Upper lobe of right lung (tissue), 1 donor: ENCODE data around the gene TPST2. TPM values are rescaled to one million over a fixed set of nuclear protein-coding genes. Genes with fewer than 3 reads are reported as not detected.

Experiments
- ATAC-seq: fragments of 200-7000 bp; cut with Tn5 transposase; one replicate; pipeline ENCODE4 v1.9.1; 2020; ENCODE audit warnings: mild to moderate bottlenecking, moderate library complexity
- DNase-seq: peaks from one replicate; pipeline ENCODE4 v3.0.0-alpha.2; 2020
- H3K27ac ChIP-seq: fragments of 200-600 bp; one replicate; pipeline ENCODE4 v1.8.0; 2022
- H3K27me3 ChIP-seq: fragments of 200-600 bp; one replicate; pipeline ENCODE4 v1.8.0; 2022; ENCODE audit warnings: mild to moderate bottlenecking
- H3K36me3 ChIP-seq: fragments of 200-600 bp; one replicate; pipeline ENCODE4 v1.8.0; 2022
- H3K4me1 ChIP-seq: fragments of 200-600 bp; one replicate; pipeline ENCODE4 v1.8.0; 2022
- H3K4me3 ChIP-seq: fragments of 200-600 bp; one replicate; pipeline ENCODE4 v1.8.0; 2022; ENCODE audit warnings: mild to moderate bottlenecking
- H3K9me3 ChIP-seq: fragments of 200-600 bp; one replicate; pipeline ENCODE4 v1.8.0; 2022
- intact Hi-C: fragments of 100-400 bp; cut with DNase I; formaldehyde crosslinking; loops from one replicate; pipeline ENCODE4 v1.11.0; 2022
- total RNA-seq: library from RNA; stranded (reverse); fragmentation: NEBNext Ultra II Directional; extraction: Animal tissue kit (Norgen Biotek cat#: 25700); gene quantifications from one replicate; pipeline ENCODE4 v1.2.1, GENCODE V29; 2021
- TF ChIP-seq, protein P1 (sequence below): fragments of 200-600 bp; IDR thresholded peaks from one replicate; pipeline ENCODE4 v1.8.0; 2022; ENCODE audit warnings: antibody characterized with exemption
- donor health status: DM: no; HTN: yes; CAD: no; lungs with severe emphysema.

The TPST2 gene
- total RNA-seq, 1 donor from 2014 or later: 83.1 TPM

GRCh38 chr22:26483439-26484359, 106.2 kb downstream of the TPST2 start, which contains the start of the genes HPS4 and SRRD:
HPS4 (minus strand) TSS chr22:26483783; CDS start chr22:26481762, 2,021 bp downstream.
SRRD (plus strand) TSS chr22:26483877; CDS start chr22:26483891, 14 bp downstream.
- Histone ChIP-seq H3K27ac (peak within 1 kb of the TSS; percentile 98), H3K27me3 (no peaks in the 10 kb centered on the region), H3K4me1 (peaks cover 58% of the 10 kb centered on the region), H3K4me3 (peak within 1 kb of the TSS; percentile 97), H3K9me3 (no peaks in the 10 kb centered on the region), H3K36me3 (peaks cover 19% of the 10 kb centered on the region)
- ATAC-seq: peak; percentile 96
- peak; percentile 96 for DNase-seq
- intact Hi-C loops: no loop called here
- TF ChIP-seq, protein P1, sequence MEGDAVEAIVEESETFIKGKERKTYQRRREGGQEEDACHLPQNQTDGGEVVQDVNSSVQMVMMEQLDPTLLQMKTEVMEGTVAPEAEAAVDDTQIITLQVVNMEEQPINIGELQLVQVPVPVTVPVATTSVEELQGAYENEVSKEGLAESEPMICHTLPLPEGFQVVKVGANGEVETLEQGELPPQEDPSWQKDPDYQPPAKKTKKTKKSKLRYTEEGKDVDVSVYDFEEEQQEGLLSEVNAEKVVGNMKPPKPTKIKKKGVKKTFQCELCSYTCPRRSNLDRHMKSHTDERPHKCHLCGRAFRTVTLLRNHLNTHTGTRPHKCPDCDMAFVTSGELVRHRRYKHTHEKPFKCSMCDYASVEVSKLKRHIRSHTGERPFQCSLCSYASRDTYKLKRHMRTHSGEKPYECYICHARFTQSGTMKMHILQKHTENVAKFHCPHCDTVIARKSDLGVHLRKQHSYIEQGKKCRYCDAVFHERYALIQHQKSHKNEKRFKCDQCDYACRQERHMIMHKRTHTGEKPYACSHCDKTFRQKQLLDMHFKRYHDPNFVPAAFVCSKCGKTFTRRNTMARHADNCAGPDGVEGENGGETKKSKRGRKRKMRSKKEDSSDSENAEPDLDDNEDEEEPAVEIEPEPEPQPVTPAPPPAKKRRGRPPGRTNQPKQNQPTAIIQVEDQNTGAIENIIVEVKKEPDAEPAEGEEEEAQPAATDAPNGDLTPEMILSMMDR: no peak

DNA sequence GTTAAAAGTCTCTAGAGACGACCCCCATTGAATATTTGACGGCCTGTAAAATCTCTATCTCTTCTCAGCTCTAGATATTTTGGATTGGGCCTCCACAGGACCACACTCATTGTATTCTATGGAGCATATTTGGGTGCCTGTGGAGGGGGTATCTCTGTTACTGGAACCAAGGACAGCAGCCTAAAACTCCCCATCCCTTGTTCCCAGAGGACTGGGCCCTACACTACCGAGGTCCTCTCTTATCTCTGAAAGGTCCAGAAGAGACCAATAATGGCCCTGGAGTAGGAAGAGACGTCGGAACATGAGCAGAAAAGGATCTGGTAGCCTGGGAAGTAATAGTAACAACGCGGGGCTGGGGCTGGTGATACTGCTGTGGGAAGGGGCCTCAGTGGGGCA, 106.9 kb downstream of the TPST2 start:
- H3K4me1 ChIP-seq: peaks cover 58% of the 10 kb centered on the region
- peaks cover 13% of the 10 kb centered on the region for H3K36me3 ChIP-seq
- H3K9me3 ChIP-seq: no peaks in the 10 kb centered on the region
- ATAC-seq (no peak), DNase-seq (no peak)
- peak overlapping the region; percentile 98 for H3K27ac ChIP-seq
- TF ChIP-seq, protein P1: no peak
- H3K27me3 ChIP-seq: no peaks in the 10 kb centered on the region
- peak overlapping the region; percentile 97 for H3K4me3 ChIP-seq
- intact Hi-C loops: no loop called here

- Histone ChIP-seq H3K4me3 (no peak overlapping the region), H3K9me3 (no peaks in the 10 kb centered on the region), H3K27me3 (no peaks in the 10 kb centered on the region), H3K27ac (no peak overlapping the region), H3K36me3 (peaks cover 13% of the 10 kb centered on the region), H3K4me1 (peaks cover 58% of the 10 kb centered on the region)
- TF ChIP-seq, protein P1: no peak
- ATAC-seq (no peak), DNase-seq (no peak)
- intact Hi-C loops: no loop called here
Observed at GRCh38 chr22:26482161-26482560, 107.8 kb downstream of the TPST2 start.

GRCh38 chr22:26481694-26482093, 108.2 kb downstream of the TPST2 start:
- Histone ChIP-seq H3K36me3 (peaks cover 14% of the 10 kb centered on the region), H3K4me3 (no peak overlapping the region), H3K27ac (no peak overlapping the region), H3K27me3 (no peaks in the 10 kb centered on the region), H3K4me1 (peaks cover 58% of the 10 kb centered on the region), H3K9me3 (no peaks in the 10 kb centered on the region)
- DNase-seq (no peak), ATAC-seq (no peak)
- intact Hi-C loops: no loop called here
- TF ChIP-seq, protein P1: no peak

- peaks cover 58% of the 10 kb centered on the region for H3K4me1 ChIP-seq
- DNase-seq: no peak
- peaks cover 19% of the 10 kb centered on the region for H3K36me3 ChIP-seq
- TF ChIP-seq, protein P1: no peak
- no peak overlapping the region for H3K4me3 ChIP-seq
- ATAC-seq: no peak
- intact Hi-C loops: no loop called here
- no peak overlapping the region for H3K27ac ChIP-seq
- no peaks in the 10 kb centered on the region for H3K9me3 ChIP-seq
- no peaks in the 10 kb centered on the region for H3K27me3 ChIP-seq
Observed at GRCh38 chr22:26481112-26481693, 108.7 kb downstream of the TPST2 start.
